GM12892 (cell line): ENCODE measurements around the gene ACVR1B.

Source experiments
- POLR2A ChIP-seq: IDR thresholded peaks from 2 replicates; pipeline ENCODE4 v1.6.1; 2011; ENCODE audit warnings: low read depth, low read length, control low read depth
- POLR2AphosphoS5 ChIP-seq: IDR thresholded peaks from 2 replicates; pipeline ENCODE4 v1.6.1; 2011; ENCODE audit warnings: low read depth, low read length, control low read depth
- TAF1 ChIP-seq: IDR thresholded peaks from 2 replicates; pipeline ENCODE4 v1.6.1; 2011; ENCODE audit warnings: low read depth, mild to moderate bottlenecking, control low read depth, low read length, borderline replicate concordance

- no peak for TF ChIP-seq POLR2A
- no peak for TF ChIP-seq POLR2AphosphoS5
- no peak for TF ChIP-seq TAF1
Observed at GRCh38 chr12:52004042-52004648, 52.6 kb downstream of the ACVR1B start.
